Suprapubic skin (tissue), 4 donors: Measurements from ENCODE around the gene BPIFA3. TPM values are rescaled to one million over a fixed set of nuclear protein-coding genes. Genes with fewer than 3 reads are reported as not detected.

Experiments
- DNase-seq, 2 donors: peaks; one replicate each; pipeline ENCODE4 v3.0.0-alpha.2; 2019; ENCODE audit warnings: low spot score in 2 of 2
- H3K27ac ChIP-seq: fragments of 200-600 bp; sonication (generic); one replicate; pipeline ENCODE4 v1.5.1; 2019
- H3K27me3 ChIP-seq: fragments of 200-600 bp; sonication (generic); one replicate; pipeline ENCODE4 v1.5.1; 2019
- H3K36me3 ChIP-seq: fragments of 200-600 bp; sonication (generic); one replicate; pipeline ENCODE4 v1.5.1; 2019
- H3K4me1 ChIP-seq: fragments of 200-600 bp; sonication (generic); one replicate; pipeline ENCODE4 v1.5.1; 2019
- H3K4me3 ChIP-seq: fragments of 200-600 bp; sonication (generic); one replicate; pipeline ENCODE4 v1.5.1; 2019; ENCODE audit warnings: mild to moderate bottlenecking
- H3K9me3 ChIP-seq: fragments of 200-600 bp; sonication (generic); one replicate; pipeline ENCODE4 v1.5.1; 2019
- CTCF ChIP-seq, 2 donors: fragments of 200-600 bp in 1 of 2; fragments of 450-650 bp in 1 of 2; sonication (generic) in 1 of 2; IDR thresholded peaks; one replicate each; pipeline ENCODE4 v1.5.1; 2016 to 2019; ENCODE audit warnings: antibody characterized with exemption in 2 of 2, mild to moderate bottlenecking in 1 of 2, moderate library complexity in 1 of 2
- EP300 ChIP-seq: sonication (generic); formaldehyde crosslinking; IDR thresholded peaks from one replicate; pipeline ENCODE4 v1.6.1; 2017; ENCODE audit warnings: antibody characterized with exemption
- POLR2A ChIP-seq, 2 donors: fragments of 450-650 bp; IDR thresholded peaks; one replicate each; pipeline ENCODE4 v1.6.1; 2017; ENCODE audit warnings: antibody characterized with exemption in 2 of 2, mild to moderate bottlenecking in 2 of 2, moderate library complexity in 2 of 2
- POLR2AphosphoS5 ChIP-seq, 3 donors: sonication (generic); formaldehyde crosslinking; IDR thresholded peaks; one replicate each; pipeline ENCODE4 v1.6.1; 2017; ENCODE audit warnings: antibody characterized with exemption in 3 of 3
- WGBS: methylation state at CpG from one replicate; pipeline ENCODE4 v1.1.5; 2018; 5-methylcytosine and 5-hydroxymethylcytosine counted together
- total RNA-seq, 4 donors: library from RNA; depleted of rRNA; stranded (reverse); fragments of >200 nt; gene quantifications; one replicate each; pipeline ENCODE4 v1.1.0, GENCODE V29; 2016

BPIFA3 gene
- total RNA-seq, 4 donors from 2014 or later = not detected

- Histone ChIP-seq H3K9me3 (no peaks in the 10 kb centered on the region), H3K4me1 (no peaks in the 10 kb centered on the region), H3K27me3 (peaks cover 33% of the 10 kb centered on the region), H3K4me3 (no peak overlapping the region), H3K27ac (no peak overlapping the region), H3K36me3 (no peaks in the 10 kb centered on the region)
- DNase-seq = no peak
- TF ChIP-seq CTCF (IDR thresholded peaks at IDR 0.05) (no peak), POLR2A (IDR thresholded peaks at IDR 0.05) (no peak), POLR2AphosphoS5 (IDR thresholded peaks at IDR 0.05) (no peak), EP300 (no peak)
- 55% methylated on average over 3 of the region's 3 CpGs for WGBS
These were observed 50.5 kb downstream of the BPIFA3 start for GRCh38 chr20:33267701-33268100.

GRCh38 chr20:33272155-33272873, 55.2 kb downstream of the BPIFA3 start:
- DNase-seq = peak in 1 of 2 donors; percentile 5
- Histone ChIP-seq H3K9me3 (no peaks in the 10 kb centered on the region), H3K27ac (no peak overlapping the region), H3K4me3 (no peak overlapping the region), H3K4me1 (no peaks in the 10 kb centered on the region), H3K36me3 (no peaks in the 10 kb centered on the region), H3K27me3 (peaks cover 24% of the 10 kb centered on the region)
- no peak for TF ChIP-seq EP300
- no peak for TF ChIP-seq CTCF (IDR thresholded peaks at IDR 0.05)
- no peak for TF ChIP-seq POLR2A (IDR thresholded peaks at IDR 0.05)
- TF ChIP-seq POLR2AphosphoS5 (IDR thresholded peaks at IDR 0.05) = no peak
- WGBS = 92% methylated on average over 10 of the region's 10 CpGs

GRCh38 chr20:33273117-33273851, 56.1 kb downstream of the BPIFA3 start:
- H3K9me3 ChIP-seq = no peaks in the 10 kb centered on the region
- H3K27ac ChIP-seq = no peak overlapping the region
- H3K4me1 ChIP-seq = no peaks in the 10 kb centered on the region
- peaks cover 22% of the 10 kb centered on the region for H3K27me3 ChIP-seq
- DNase-seq = peak; percentile 13 to 44
- TF ChIP-seq EP300 (no peak), POLR2A (IDR thresholded peaks at IDR 0.05) (no peak), POLR2AphosphoS5 (IDR thresholded peaks at IDR 0.05) (no peak), CTCF (IDR thresholded peaks at IDR 0.05) (no peak)
- 62% methylated on average over 13 of the region's 13 CpGs for WGBS
- H3K36me3 ChIP-seq = no peaks in the 10 kb centered on the region
- H3K4me3 ChIP-seq = no peak overlapping the region

- Histone ChIP-seq H3K27ac (no peak overlapping the region), H3K4me3 (no peak overlapping the region), H3K9me3 (no peaks in the 10 kb centered on the region), H3K27me3 (peaks cover 22% of the 10 kb centered on the region), H3K4me1 (no peaks in the 10 kb centered on the region), H3K36me3 (no peaks in the 10 kb centered on the region)
- WGBS = 64% methylated on average over 8 of the region's 8 CpGs
- no peak for TF ChIP-seq EP300
- no peak for TF ChIP-seq POLR2A (IDR thresholded peaks at IDR 0.05)
- no peak for TF ChIP-seq POLR2AphosphoS5 (IDR thresholded peaks at IDR 0.05)
- no peak for TF ChIP-seq CTCF (IDR thresholded peaks at IDR 0.05)
- DNase-seq = peak; percentile 15 to 23
These were observed 58.1 kb downstream of the BPIFA3 start for GRCh38 chr20:33275215-33275614.

GRCh38 chr20:33275871-33276270, 58.7 kb downstream of the BPIFA3 start:
- Histone ChIP-seq H3K36me3 (no peaks in the 10 kb centered on the region), H3K4me1 (no peaks in the 10 kb centered on the region), H3K9me3 (no peaks in the 10 kb centered on the region), H3K27me3 (peaks cover 28% of the 10 kb centered on the region), H3K4me3 (no peak overlapping the region), H3K27ac (no peak overlapping the region)
- DNase-seq = peak in 1 of 2 donors; percentile 50
- no peak for TF ChIP-seq POLR2A (IDR thresholded peaks at IDR 0.05)
- TF ChIP-seq POLR2AphosphoS5 (IDR thresholded peaks at IDR 0.05) = no peak
- no peak for TF ChIP-seq CTCF (IDR thresholded peaks at IDR 0.05)
- no peak for TF ChIP-seq EP300
- WGBS = 69% methylated on average over 3 of the region's 3 CpGs
